Cortex of kidney (tissue), 1 donor: ENCODE measurements around the gene ADGRG1.
A peak's percentile ranks its signal among the peaks of the same experiment; 100 is the strongest.

Experiments
- DNase-seq: peaks from one replicate; lab custom pipeline; 2025; lab: John Stamatoyannopoulos, UW

ADGRG1 gene

GRCh38 chr16:57606147-57606846, 22.1 kb upstream of the ADGRG1 start:
- DNase-seq, result no peak

GRCh38 chr16:57606847-57607501, 21.5 kb upstream of the ADGRG1 start:
- DNase-seq, result no peak

DNA sequence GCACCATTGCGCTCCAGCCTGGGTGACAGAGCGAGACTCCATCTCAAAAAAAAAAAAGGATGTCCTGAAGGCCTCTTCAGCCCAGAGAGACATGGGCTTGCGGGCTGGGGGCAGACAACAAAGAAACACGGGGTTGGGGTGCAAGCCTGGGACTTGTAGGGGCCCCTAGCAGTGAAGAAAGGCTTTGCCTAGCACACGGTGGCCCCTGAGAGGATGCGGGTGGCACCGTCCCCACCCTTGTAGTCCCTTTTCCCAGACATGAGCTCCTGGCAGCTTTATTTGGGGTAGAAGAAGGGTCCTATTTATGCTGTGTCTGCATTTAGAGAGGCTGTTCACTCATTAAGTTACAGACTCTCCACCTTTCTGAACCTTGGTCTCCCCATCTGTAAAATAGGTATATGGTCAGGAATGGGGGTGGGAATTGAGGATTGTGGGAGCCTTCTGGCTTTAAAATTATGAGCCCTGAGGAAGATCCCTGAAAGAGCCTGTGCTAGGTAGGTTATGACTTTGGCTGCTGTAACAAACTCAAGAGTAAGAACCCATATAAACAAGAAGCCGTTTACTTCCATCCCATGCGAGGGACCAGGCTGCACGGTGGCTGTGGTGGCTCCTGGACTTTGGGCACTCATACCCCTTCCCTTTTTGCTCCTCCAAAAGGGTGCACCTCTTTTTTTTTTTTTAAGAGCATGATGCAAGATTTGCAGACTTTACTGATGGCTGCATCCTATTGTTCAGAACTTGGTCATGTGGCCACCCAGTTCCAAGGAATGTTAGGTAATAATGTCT, 20.6 kb upstream of the ADGRG1 start:
- no peak for DNase-seq

DNA sequence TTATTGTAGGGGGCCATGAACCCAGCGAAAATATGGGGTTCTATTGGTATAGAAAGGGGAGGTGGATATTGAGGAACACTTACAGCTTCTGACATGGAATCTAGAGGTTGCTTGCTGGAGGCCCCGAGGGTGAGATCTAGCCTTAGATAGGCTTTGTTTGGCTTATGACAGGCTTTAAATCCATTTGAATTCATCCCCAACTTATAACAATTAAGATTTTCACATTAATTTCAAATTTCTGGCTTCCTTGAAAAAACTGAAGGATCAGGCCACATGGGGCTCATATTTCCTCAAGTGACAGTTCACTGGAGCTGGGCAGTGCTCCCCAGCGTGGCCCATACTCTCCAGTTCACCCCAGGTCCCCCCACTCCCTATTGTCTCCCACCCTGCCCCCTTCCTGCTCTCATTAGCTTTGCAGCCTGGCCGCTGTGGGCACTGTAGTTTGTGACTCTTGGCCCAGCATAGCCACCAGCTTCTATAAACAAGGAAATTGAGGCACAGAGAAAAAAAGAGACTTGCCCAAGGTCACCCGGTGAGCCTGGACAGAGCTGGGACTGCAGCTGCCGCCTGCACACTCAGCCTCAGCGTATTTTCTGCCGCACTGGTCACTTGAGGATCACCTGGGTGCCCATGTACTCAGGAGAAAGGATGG, 19.8 kb upstream of the ADGRG1 start:
- no peak for DNase-seq

- no peak for DNase-seq
Observed at GRCh38 chr16:57609541-57610401, 18.7 kb upstream of the ADGRG1 start.

DNA sequence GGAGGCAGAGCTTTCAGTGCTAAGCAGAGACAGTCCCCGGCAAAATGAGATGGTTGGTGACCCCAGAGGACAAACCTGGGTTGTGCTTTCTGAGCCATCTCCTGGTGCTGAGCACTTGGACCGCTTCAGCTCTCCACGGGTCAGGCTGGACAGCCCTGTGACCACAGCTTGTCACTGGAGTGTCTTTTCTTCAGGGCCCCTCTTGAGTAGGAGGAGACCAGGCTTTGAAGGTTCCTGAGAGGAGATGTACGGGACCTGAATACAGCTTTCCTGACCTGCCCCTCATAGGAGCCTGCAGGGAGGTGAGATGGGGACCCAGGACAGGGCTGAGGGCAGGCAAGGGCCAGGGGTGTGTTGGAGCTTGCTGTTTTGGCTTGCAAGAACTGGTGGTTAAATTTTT, 17.8 kb upstream of the ADGRG1 start:
- DNase-seq, result no peak

- no peak for DNase-seq
Observed at GRCh38 chr16:57611181-57611580, 17.2 kb upstream of the ADGRG1 start.

DNA sequence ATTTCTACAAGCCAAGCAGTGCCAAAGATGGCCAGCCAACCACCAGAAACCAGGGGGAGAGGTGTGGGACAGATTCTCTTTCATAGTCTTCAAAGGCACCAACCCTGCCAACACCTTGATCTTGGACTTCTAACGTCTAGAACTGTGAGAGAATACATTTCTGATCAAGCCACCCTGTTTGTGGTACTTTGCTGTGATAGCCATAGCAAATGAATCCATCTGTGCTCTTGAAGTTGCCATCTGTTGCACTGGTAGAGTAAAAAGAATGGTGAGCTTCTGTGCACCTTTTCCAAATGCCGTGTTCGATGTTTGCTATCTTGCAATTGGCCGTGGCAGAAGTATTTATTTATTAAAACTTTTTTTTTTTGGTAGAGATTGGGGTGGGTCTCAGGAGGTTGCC, 16.7 kb upstream of the ADGRG1 start:
- DNase-seq, result no peak

DNA sequence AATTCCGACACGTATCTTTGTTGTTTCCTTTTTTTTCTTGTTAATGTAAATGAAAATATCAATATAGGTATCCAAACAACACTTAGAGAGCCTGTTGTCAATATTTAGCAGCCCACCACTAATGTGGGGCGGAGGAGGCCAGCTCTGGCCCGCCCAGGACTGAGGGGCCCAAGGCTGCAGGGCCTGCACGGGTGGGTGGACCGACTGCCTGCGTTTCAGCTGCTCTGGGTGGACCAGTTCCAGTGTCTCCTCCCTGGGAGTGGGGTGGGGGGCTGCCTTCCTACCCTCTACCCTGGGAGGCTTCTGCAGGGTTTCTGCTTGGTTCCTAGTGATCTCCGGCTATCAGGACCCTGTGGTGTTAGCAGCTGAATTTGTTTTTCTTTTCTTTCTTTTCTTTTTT, 15.9 kb upstream of the ADGRG1 start:
- DNase-seq, result no peak

- no peak for DNase-seq
Observed at GRCh38 chr16:57613514-57613913, 14.9 kb upstream of the ADGRG1 start.

GRCh38 chr16:57614536-57614935, 13.9 kb upstream of the ADGRG1 start:
- no peak for DNase-seq

DNA sequence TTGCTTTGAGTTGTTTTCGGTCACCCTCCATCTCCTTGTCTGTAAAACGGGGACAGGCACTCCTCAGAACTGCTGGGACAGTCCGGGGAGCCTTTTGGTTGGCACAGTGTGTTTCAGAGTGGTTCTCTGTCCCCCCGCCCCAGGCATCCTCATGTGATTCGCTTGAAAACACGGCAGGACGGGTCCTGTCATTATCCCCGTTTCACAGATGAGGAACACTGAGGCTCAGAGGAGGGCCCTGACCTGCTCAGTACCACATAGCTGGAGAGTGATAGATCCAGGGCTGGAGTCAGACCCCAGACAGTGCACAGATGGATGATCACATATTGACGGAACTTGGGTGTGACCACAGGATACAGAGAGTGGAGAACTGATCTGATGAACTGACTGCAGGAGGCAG, 13.5 kb upstream of the ADGRG1 start:
- DNase-seq, result no peak

DNA sequence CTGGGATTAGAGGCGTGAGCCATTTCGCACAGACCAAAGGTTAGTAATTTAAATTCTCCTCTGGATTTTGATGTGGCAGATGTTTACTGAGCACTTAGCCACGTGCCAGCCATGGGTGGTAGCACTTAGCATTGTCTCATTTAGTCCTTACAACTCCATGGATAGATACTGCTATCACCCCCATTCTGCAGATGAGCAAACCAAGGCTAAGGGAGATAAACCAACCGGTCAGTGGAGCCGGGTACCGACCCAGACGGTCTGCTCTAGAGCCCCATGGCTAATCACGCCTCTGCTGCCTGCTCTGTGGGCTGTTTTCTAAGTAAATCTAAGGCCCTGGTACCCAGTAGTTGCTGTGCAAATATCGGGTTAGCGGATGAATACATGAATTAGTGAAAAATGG, 12.6 kb upstream of the ADGRG1 start:
- no peak for DNase-seq

DNA sequence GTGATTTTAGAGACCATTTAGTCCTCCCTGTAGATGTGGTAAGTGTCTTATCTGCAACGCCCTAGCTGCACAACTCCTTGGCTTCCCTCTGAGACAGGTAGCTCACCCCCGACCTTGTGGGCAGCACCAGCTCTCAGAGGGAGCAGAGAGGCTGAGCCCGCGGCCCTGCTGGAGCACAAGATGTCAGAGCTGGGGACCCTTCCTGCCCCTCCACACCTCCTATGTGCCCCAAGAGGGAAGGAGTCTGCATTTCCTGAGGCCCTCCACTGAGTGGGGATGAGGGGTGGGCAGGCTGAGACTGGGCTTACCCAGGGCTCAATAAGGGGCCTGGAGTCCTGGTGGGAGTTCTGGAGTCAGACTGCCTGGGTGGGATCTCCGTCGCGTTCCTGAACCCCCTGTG, 12.2 kb upstream of the ADGRG1 start:
- no peak for DNase-seq

DNA sequence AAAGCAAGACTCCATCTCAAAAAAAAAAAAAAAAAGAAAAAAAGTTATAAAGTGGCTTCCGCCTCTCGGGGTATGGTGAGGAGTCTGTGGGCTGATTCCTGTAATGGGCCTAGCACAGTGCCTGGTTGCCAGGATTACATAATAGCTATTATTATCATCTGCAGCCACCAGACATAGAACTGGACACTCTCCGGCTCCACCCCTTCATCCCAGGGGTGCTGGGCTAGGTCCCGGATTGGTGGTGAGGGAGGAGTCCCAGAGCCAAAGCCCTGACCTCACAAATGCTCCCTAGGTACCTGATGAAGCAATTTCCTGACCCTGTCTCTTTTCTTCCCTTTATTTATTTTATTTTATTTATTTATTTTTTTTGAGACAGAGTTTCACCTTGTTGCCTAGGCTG, 11.6 kb upstream of the ADGRG1 start:
- DNase-seq, result no peak

DNA sequence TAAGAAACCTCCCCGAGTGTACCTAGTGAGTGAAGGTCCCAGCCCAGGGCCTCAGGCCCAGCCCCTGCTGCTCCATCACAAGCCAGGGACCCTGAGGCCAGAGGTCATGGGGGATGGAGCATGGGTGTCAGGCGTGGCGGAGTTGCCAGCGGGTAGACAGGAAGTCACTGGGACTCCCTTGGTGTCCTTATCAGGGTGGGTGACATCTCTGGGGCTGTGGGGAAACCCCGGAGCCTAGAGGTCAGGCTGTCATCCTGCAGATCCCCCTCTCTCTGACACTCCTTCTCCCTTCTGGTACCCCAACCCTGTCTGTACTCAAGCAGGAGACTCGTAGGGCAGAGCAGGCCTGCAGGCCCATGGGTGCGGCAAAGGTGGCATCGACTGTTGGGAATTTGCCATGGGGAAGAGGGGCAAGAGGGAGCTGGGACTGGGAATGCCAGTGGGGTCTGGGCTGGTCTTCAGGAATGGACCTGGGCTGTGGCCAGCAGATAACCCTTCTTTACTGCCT, 10.8 kb upstream of the ADGRG1 start:
- no peak for DNase-seq

- DNase-seq, result no peak
Observed at GRCh38 chr16:57618296-57619132, 9.9 kb upstream of the ADGRG1 start.

GRCh38 chr16:57619133-57619605, 9.3 kb upstream of the ADGRG1 start:
- DNase-seq, result no peak

GRCh38 chr16:57619606-57620334, 8.7 kb upstream of the ADGRG1 start:
- peak; percentile 42 for DNase-seq
